ENCODE measurements around the gene ASB13.
"Not testable (repeated sequence)": the region's sequence is repeated elsewhere in the genome, so short reads cannot be mapped to it uniquely, and the experiment has no call there.

The ASB13 gene

DNA sequence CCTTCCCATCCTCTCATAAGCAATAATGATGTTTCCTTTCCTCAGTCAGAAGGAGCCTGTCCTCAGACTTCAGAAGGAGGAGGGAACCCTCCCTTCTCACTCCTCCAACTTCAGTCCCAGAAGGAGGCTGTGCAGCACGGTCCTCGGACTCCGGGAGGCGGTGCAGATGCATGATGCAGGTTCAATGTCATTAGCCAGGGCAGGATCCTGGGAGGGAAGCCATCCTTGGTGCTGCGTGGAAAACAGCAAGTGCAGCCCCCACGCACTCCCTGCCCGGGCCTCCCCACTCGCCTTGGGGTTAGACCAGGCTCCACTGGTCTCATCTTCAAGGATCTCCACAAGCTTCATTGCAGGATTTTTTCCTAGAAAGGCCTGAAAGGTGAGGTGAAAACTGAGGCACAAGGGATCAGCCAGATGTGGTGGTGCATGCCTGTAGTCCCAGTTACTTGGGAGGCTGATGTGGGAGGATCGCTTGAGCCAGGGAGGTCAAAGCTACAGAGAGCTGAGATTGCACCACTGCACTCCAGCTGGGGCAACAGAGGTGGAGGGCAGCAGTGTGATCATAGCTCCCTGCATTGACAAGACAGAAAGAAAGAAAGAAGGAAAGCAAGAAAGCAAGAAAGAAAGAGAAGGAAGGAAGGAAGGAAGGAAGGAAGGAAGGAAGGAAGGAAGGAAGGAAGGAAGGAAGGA lies 62.0 kb downstream of the ASB13 start:
- DNase-seq, result no peak

DNA sequence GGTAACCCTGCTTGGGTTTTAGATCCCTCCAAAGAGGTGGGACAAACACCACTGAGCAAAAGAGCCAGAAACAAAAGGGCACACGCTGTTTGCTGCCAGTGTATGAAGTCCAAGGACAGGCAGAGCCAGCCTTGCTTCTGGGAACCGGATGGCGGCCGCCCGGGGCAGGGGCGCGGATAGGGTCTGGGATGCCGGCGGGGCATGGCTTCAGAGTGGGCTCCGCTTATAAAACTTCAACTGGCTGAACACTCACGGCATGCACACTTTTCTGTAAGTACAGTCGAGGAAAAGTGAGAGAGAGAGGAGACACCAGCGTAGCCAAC lies 62.6 kb downstream of the ASB13 start:
- DNase-seq, result no peak

DNA sequence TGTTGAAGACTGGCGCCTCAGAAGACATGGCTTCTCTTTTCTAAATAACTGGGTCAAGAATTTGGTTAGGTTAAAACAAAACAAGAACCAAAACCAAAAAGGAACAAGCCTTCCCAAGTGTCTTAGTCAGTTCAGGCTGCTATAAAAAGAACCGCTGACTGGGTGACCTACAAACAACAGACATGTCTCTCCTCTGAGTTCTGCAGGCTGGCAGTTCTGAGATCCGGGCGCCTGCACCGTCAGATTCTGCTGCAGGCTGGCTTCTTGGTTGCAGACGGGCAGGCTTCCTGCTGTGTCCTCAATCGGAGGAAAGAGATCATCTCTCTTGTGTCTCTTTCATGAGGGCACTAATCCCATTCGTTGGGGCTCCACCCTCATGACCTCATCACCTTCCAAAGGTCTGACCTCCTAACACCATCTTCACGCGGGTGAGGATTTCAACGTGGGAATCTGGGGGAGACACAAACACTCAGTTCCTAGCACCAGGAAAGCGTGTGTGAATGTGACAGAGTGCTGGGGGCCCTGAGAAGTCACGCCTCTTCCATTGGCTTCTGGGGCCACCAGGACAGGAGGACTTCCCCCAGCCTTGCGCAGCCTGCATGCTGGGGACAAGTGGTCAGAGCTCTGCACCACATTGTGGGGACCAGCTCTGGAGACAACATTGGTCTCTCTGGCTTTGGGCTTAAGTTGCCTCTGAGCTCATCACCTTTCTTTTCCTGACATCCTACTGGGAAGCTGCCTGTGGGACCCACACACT lies 63.1 kb downstream of the ASB13 start:
- DNase-seq, result no peak

DNA sequence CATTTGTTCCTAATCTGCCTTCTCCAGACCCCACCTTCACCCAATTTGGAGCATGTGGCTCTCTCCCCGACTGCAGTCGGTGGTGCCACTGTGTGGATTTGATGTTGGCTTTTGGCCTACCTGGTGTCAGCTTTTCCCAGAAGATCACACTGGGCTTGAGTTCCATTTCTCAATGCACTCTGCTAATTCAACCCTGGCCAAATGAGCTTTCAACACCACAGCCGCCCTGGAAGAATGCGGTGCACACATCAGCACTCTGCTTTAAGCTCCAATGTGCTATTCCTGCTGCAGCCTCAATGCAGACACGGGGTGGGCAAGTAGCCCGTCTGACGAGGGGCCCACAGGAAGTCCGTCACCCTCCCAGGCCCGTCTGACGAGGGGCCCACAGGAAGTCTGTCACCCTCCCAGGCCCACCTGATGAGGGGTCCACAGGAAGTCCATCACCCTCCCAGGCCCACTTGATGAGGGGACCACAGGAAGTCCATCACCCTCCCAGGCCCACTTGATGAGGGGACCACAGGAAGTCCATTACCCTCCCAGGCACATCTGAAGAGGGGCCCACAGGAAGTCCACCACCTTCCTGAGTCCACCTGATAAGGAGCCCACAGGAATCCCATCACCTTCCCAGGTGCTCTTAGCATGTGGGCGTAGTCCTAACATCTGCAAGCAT lies 64.4 kb downstream of the ASB13 start:
- no peak for DNase-seq

DNA sequence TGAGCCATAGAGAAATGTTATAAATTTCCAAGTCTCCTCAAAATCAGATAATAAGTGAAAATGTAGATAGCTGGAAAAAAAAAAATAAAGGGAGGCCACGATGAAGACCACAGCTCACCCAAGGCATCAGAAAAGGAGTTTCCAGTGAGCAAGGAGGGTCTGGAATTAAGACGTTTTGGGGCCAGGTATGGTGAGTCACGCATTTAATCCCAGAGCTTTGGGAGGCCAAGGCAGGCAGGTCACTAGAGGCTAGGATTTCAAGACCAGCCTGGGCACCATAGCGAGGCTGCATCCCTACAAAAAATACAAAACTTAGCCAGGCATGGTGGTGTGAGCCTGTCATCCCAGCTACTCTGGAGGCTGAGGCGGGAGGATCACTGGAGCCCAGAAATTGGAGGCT lies 65.5 kb downstream of the ASB13 start:
- DNase-seq, result no peak

DNA sequence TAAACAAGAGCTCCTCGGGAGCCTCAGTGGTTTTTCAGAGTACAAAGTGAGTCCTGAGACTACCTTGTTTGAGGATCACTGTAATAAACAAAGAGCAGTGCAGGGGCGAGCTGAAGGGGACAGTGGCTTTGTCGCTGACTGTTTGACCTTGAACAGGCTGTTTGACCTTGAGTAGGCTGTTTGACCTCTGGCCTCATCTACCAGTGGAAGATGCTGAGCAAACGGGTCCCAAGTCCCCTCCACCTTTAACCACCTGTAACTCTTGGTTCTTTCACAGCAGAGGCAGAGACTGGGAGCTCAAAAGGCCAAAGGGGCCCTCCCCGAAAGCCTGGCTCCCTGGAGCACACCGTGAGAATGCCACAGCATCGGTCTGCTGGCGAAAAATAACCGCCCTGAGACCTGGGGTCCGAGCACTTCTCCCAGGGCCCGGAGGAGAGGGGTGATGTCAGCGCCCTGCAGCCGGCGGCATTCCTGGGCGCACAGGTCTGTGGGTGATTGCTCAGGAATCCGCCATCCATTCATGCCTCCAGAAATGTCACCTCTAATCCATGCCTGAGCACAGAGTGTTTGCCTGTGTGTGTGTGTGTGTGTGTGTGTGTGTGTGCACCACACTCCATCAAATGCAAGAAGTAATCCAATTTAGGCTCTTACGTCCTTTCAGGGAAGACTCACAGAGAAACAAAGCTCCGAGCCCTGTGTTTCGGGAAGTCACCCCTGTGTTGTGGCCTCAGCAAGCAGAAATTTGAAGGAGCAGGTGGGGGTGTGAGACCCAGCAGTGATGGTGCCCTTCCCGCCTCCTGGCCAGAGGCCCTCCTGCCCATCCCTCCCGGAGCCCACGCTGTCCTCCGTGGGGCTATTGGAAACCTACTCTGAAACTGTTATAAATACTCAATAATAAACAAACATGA lies 66.5 kb downstream of the ASB13 start:
- DNase-seq, result no peak

DNA sequence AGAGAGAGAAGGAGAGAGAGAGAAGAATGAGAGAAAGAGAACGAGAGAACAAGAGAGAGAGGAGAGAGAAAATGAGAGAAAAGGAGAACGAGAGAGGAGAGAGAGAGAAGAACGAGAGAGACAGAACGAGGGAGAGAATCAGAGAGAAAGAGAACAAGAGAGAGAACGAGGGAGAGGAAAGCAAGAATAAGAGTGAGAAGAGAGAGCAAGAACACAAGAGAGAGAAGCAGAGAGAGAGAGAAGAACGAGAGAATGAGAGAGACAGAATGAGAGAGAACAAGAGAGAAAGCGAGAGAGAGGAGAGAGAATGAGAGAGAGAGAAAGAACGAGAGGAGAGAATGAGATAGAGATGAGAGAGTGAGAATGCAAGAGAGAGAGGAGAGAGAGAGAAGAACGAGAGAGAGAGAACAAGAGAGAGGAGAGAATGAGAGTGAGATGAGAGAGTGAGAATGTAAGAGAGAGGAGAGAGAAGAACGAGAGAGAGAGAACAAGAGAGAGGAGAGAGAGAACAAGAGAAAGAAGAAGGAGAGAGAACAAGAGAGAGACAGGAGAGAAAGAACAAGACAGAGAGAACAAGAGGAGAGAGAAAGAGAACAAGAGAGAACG lies 68.2 kb downstream of the ASB13 start:
- no peak for DNase-seq

DNA sequence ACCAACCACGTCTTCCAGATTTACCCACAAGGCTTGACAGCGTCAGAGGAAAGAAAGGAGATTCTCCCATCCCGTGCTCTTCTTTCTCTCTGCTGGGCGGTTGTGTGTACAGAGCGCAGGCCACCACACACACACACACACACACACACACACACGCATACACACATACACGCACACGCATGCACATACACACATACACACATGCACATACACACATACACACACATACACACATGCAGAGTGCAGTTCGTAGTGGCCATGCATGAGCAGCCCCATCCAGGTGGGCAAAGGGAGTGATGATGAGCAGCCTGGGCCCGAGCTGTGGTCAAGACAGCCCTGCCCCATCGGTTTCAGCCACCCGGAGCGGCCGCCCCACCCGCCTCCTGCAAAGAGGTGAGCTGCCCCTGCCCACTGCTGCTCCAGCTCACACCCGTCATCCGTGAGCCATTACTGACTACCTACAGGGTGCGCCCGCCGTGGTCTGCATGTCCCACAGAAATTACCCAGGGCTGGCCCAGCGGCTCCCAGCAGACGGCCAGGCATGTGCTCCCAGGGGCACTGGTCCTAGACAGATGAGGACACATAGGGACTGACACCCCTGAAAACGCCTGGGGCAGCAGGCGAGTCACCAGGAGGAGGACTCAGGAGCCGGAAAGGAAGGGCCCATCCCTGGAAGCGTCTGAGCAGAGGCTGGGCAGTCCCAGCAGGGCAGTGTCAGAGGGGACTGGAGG lies 69.6 kb downstream of the ASB13 start:
- no peak for DNase-seq

DNA sequence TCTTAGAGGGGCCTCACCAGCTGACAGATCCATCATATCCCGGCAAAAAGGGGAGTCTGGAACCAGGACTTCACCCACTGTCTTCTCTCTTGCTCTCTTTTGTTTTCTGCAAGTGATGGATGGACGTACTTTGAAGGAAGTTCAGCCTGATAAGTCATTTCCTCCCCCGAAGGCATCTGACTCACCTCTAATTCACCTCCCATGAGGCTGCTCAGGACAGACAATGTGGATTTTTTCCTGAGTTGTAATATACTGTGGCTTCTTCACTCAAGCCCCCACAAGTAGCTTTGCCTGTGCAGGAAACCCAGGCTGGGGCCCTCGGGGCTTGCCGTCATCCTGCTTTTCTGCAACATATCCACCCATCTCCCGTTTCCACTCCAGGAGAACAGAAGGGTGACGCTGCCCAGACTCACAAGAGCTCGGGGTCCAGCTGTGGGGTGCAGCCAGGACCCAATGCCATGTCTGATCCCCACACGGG lies 70.4 kb downstream of the ASB13 start:
- peak; percentile 23 for DNase-seq

DNA sequence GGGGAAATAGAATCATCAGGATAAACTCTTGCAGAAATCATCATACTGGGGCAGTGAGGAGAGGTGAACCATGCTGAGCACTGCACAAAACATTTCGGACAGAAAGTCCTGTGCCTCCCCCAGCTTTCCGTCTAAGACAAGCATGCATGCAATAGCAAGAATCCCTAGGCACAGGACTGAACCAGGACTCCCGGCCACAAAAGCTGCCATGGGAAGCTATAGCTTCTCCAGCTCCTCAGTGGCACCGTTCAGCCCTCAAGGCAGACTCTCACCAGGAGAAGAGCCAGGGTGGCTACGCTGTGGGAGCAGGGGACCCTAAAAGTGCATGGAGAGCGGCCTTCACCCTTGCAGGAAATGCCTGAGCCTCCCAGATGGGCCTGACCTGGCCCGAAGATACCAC lies 70.8 kb downstream of the ASB13 start:
- DNase-seq, result no peak

DNA sequence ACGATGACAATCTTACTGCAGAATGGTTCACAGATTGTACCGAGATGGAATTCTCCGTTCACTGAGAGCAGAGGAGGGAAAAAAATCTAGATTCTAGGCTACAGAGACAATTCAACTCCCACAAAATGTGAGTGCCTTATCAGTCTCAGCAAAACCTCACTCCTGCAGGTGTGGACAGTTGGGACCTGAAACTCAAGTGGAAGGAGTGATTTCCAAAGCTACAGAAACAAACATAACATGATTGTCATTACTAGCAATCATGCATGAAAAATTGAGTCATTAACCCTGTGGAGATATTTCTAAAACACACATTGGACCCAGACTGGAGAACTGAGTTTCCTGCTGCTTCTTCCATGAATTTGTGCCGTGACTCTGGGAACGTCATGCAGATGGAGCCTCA lies 71.3 kb downstream of the ASB13 start:
- no peak for DNase-seq

DNA sequence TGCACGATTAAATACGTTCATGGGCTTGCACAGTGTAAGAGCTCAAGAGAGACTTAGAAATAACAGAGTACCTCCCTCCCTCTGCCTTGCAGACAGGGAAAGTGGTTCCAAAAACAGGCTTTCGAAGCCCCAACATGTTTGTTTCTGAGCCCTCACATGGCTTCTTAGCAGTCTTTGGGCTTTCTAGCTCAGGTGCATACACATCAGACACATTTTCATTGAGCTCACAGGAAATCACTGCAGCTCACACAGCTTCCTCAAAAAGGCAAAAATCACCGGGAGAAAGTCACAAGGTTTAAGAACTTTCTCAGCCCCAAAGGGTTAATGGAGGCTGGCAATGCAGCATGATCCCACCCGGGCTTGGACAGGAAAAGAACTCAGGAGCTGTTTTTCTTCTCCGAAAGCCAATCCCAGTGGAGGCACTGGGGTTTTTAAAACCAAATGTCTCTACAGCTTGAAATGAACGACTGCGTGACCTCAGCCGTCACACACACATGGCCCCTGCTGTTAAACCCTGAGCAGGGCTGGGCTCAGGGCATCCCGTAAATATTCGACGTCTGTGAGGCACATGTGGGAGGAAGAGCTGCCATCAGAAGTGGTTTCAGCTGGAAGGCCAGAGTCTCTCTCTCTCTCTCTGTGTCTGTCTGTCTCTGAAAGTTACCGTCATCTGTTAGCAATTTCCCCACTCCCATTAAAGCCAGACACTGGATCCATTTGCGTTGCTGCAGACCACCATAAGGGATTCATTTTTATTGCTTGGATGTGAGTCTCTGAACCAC lies 71.9 kb downstream of the ASB13 start:
- no peak for DNase-seq

DNA sequence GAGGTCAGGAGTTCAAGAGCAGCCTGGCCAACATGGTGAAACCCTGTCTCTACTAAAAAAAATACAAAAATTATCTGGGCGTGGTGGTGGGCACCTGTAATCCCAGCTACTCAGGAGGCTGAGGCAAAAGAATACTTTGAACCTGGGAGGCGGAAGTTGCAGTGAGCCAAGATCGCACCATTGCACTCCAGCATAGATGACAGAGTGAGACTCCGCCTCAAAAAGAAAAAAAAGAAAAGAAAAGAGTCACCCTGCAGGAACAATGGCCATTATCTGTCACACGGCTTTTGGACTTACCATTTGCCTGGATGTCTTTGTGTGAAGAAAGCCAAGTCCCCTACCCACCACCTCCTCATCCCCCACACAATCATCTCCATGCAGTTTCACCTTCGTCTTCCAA lies 73.0 kb downstream of the ASB13 start:
- DNase-seq, result not testable (repeated sequence)

DNA sequence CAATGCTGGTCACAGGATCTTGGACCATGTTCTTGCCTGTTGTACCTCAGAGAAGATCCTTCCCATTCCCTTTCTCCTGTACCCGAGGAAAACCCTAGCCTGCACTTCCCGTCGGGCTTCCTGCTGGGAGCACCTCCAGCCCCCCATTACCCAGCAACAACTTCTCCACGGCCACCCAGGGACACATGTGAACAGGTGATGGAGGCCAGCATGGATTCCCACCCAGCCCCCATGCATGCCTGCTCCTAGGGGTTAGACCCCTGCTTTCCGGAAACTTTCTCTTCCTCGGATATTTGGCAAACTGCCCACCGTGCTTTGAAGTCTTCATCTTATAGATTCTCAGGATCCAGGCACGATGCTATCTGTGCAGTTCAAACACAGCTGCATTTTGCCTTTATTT lies 74.3 kb downstream of the ASB13 start:
- DNase-seq, result no peak

DNA sequence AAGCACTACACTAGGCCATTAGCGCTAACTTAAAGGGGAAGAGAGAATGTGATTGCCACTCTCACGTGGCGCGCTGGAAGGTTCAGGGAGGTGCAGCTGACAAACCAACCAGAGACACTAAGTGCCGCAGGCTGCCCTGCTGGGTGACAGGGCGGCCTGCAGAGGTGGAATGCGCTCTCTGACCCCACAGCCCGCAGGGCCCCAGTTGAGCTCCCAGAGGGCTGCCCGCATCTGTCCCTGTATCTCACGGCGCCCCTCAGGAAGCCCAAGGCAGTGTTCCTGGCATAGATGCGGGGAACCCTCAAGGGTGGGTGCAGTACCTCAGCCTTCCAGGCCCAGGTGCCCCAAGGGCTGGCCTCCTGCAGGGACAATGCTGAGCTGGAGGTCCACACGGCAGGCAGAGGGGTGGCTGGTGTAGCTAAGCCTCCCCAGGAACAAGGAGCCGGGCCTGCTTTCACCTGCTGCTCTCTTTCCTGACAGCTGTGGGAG lies 75.0 kb downstream of the ASB13 start:
- no peak for DNase-seq

DNA sequence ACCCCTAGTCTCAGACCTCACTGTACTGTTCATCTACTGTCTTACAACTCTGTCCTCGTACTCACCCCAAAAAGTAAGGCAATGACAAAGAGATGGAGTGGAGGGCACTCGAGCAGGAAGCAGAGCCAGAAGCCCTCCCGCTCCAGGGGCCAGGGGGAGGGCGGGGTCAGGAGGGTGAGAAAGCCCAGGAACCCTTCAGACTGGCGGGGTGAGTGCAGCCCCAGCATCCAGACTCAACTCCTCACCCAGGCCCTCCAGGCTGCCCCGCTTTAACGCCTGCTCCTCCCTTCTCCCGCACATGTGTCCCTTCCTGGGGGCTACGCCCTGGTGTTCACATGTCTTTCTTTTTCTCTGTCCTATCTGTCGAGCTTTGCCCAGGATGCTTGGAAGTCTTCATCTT lies 75.6 kb downstream of the ASB13 start:
- no peak for DNase-seq

DNA sequence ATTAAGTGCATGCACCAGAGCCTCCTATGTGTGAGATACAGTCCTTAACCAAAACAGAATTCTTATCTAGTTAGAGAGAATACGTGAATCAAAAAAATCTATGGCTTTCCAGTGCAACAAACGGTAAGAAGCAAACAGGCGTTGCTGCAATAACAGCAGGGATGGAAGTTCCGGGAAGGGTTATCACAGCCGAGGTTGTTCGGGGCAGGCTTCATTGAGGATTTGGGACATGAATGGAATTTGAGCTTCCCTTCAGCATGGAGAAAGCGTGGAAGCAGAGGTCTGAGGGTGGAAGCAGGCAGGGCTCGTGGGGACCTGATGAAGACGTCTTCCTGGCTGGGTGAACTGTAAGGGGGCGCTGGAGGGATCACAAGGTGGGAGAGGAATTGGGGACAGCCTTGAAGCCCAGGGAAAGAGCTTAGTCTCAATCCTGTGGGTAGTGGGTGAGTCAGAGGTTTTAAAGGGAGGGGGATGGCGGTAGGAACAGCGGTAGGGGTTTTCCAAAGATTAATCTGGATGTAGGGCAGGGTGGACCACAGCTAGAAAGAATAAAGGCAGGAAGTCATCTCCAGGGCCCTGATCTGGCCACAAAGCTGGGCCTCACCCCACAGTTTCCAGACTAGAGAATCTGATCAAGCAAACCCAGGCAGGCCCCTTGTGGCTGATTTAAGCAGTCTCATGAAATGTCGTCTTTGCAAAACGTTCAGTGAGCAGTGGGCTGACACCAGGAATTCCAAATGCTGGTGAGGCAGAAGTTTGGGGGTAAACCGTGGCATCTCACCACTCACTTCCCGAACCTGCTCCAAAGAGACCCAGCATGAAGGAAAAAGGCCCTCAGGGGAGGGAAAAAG lies 76.5 kb downstream of the ASB13 start:
- DNase-seq, result no peak

DNA sequence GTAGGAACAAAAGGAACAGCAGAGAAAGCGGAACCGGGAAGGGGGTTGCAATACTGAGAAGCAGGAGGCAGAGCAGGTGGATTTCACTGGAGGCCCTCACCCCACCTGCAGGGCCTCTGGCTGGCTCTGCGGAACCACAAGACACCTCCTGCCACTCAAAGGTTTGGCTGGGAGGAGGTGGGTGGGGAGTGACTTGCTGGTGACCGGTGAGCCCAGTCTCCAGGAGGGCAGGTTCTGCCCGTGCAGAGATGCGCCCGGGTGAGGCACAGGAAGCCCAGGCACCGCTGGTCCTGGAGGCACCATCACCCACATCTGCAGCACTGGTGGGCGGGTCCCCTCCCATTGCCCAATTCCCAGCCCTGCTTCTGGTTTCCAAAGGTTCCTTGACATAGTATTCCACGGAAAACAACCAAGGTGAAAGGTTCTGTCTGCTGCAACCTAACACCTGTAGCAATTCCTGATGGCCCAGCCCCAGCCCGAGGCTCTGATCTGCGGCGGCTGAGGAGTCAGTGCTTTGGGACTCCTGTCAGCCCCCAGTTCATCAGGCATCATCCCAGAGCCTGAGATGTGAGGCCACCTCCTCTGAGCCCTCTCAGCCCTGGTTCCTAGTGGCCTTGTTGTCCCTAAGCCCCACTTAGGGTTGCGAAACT lies 77.3 kb downstream of the ASB13 start:
- DNase-seq, result no peak
